Measurements from ENCODE around the gene SPPL3.
"Not testable (repeated sequence)": the region's sequence is repeated elsewhere in the genome, so short reads cannot be mapped to it uniquely, and the experiment has no call there.

Gene SPPL3

GRCh38 chr12:120920178-120920577, 16.0 kb upstream of the SPPL3 start:
- no peak for DNase-seq (ENCODE audit: low spot score)

GRCh38 chr12:120917748-120918147, 13.6 kb upstream of the SPPL3 start:
- DNase-seq (ENCODE audit: low spot score): no peak

- DNase-seq (ENCODE audit: low spot score): no peak
These were observed 12.4 kb upstream of the SPPL3 start for GRCh38 chr12:120916561-120916960.

- DNase-seq (ENCODE audit: low spot score): no peak
These were observed 10.6 kb upstream of the SPPL3 start for GRCh38 chr12:120914794-120915193.

- DNase-seq (ENCODE audit: low spot score): no peak
These were observed 5.6 kb upstream of the SPPL3 start for GRCh38 chr12:120909633-120910298.

GRCh38 chr12:120905856-120906384, 1.8 kb upstream of the SPPL3 start:
- DNase-seq (ENCODE audit: low spot score): no peak

GRCh38 chr12:120903412-120904196, 554 bp downstream of the SPPL3 start:
- DNase-seq (ENCODE audit: low spot score): peak; percentile 69

GRCh38 chr12:120902846-120903411, 1.2 kb downstream of the SPPL3 start:
- DNase-seq (ENCODE audit: low spot score): no peak

- DNase-seq (ENCODE audit: low spot score): no peak
These were observed 2.3 kb downstream of the SPPL3 start for GRCh38 chr12:120901818-120902217.

- DNase-seq (ENCODE audit: low spot score): not testable (repeated sequence)
These were observed 3.1 kb downstream of the SPPL3 start for GRCh38 chr12:120901101-120901500.

- no peak for DNase-seq (ENCODE audit: low spot score)
These were observed 8.6 kb downstream of the SPPL3 start for GRCh38 chr12:120895532-120895931.

- no peak for DNase-seq (ENCODE audit: low spot score)
These were observed 11.9 kb downstream of the SPPL3 start for GRCh38 chr12:120892265-120892664.

- DNase-seq (ENCODE audit: low spot score): no peak
These were observed 13.2 kb downstream of the SPPL3 start for GRCh38 chr12:120890963-120891362.

GRCh38 chr12:120887253-120888043, 16.7 kb downstream of the SPPL3 start:
- DNase-seq (ENCODE audit: low spot score): no peak

GRCh38 chr12:120886199-120887018, 17.7 kb downstream of the SPPL3 start:
- peak; percentile 16 for DNase-seq (ENCODE audit: low spot score)

- no peak for DNase-seq (ENCODE audit: low spot score)
These were observed 18.6 kb downstream of the SPPL3 start for GRCh38 chr12:120885521-120885920.

GRCh38 chr12:120884644-120885043, 19.5 kb downstream of the SPPL3 start:
- no peak for DNase-seq (ENCODE audit: low spot score)

GRCh38 chr12:120882055-120882555, 22.1 kb downstream of the SPPL3 start:
- DNase-seq (ENCODE audit: low spot score): no peak

GRCh38 chr12:120879718-120880300, 24.3 kb downstream of the SPPL3 start:
- no peak for DNase-seq (ENCODE audit: low spot score)

- DNase-seq (ENCODE audit: low spot score): no peak
These were observed 25.1 kb downstream of the SPPL3 start for GRCh38 chr12:120879102-120879501.

Data from CD4-positive, alpha-beta T cell treated with Interleukin-2 at 100 ng/mL for 4 hours (primary cell).